CD4-positive, alpha-beta T cell (primary cell): ENCODE data around the gene PLCL2. TPM values are rescaled to one million over a fixed set of nuclear protein-coding genes. Genes with fewer than 3 reads are reported as not detected.

ENCODE experiments used
- ATAC-seq: fragments of 200-7000 bp; cut with Tn5 transposase; one replicate; pipeline ENCODE4 v1.10.0; 2022; ENCODE audit warnings: mild to moderate bottlenecking; ENCODE audit not compliant: poor library complexity
- CTCF ChIA-PET: fragments of 350-600 bp; sonication (Branson Sonifier 250); formaldehyde crosslinking; loops from one replicate; lab custom pipeline; 2021; ENCODE audit warnings: antibody characterized with exemption, inconsistent platforms; lab: Charles Lee
- POLR2A ChIA-PET: fragments of 350-600 bp; sonication (Branson Sonifier 250); formaldehyde crosslinking; loops from one replicate; lab custom pipeline; 2021; ENCODE audit warnings: antibody characterized with exemption, inconsistent platforms; lab: Charles Lee
- DNase-seq, 14 experiments: peaks; one replicate each; pipeline ENCODE4 v3.0.0-alpha.2; 2013 to 2020; ENCODE audit warnings: mixed read lengths in 2 of 14
- H3K27ac ChIP-seq, 2 donors: one replicate each; pipeline versions ENCODE4 v1.5.1 to v1.7.0; 2013; ENCODE audit warnings: low read length in 2 of 2, low read depth in 1 of 2, mild to moderate bottlenecking in 1 of 2
- H3K27me3 ChIP-seq, 2 experiments: 1 replicate in 1 of 2; 2 replicates in 1 of 2; pipeline versions ENCODE4 v1.6.1 to v1.7.0; 2013; ENCODE audit warnings: low read length in 2 of 2, control low read depth in 1 of 2, mild to moderate bottlenecking in 1 of 2, moderate library complexity in 1 of 2; ENCODE audit not compliant: insufficient read depth in 2 of 2, control insufficient read depth in 1 of 2
- H3K36me3 ChIP-seq: one replicate; pipeline ENCODE4 v1.6.1; 2013; ENCODE audit warnings: low read length, control low read depth; ENCODE audit not compliant: insufficient read depth
- H3K4me1 ChIP-seq: one replicate; pipeline ENCODE4 v1.6.1; 2013; ENCODE audit warnings: low read length, control low read depth; ENCODE audit not compliant: insufficient read depth
- H3K4me3 ChIP-seq: one replicate; pipeline ENCODE4 v1.5.1; 2013; ENCODE audit warnings: mild to moderate bottlenecking, low read length, moderate library complexity
- H3K9me3 ChIP-seq, 2 experiments: 1 replicate in 1 of 2; 2 replicates in 1 of 2; pipeline versions ENCODE4 v1.6.1 to v1.7.0; 2013; ENCODE audit warnings: low read length in 2 of 2, mild to moderate bottlenecking in 2 of 2, control low read depth in 1 of 2, moderate library complexity in 1 of 2; ENCODE audit not compliant: control insufficient read depth in 1 of 2, insufficient read depth in 1 of 2
- H3K27ac Mint-ChIP-seq: one replicate; pipeline ENCODE4 v1.8.0; 2020; ENCODE audit warnings: mixed read lengths
- H3K27me3 Mint-ChIP-seq: one replicate; pipeline ENCODE4 v1.8.0; 2021; ENCODE audit warnings: mixed read lengths
- H3K36me3 Mint-ChIP-seq: one replicate; pipeline ENCODE4 v1.8.0; 2021; ENCODE audit warnings: low read depth, mixed read lengths
- H3K4me1 Mint-ChIP-seq: one replicate; pipeline ENCODE4 v1.8.0; 2021; ENCODE audit warnings: low read depth, mixed read lengths
- H3K4me3 Mint-ChIP-seq: one replicate; pipeline ENCODE4 v1.8.0; 2020; ENCODE audit warnings: mild to moderate bottlenecking, mixed read lengths
- H3K9me3 Mint-ChIP-seq: one replicate; pipeline ENCODE4 v1.8.0; 2020; ENCODE audit warnings: mixed read lengths
- intact Hi-C, 2 experiments: fragments of 100-400 bp; cut with DNase I in 1 of 2; cut with micrococcal nuclease in 1 of 2; formaldehyde crosslinking; loops; one replicate each; pipeline versions ENCODE4 v1.15.1 to v1.9.0; 2023 to 2025; cut with DNase I, micrococcal nuclease
- total RNA-seq, 174 experiments: library from RNA in 2 of 174; stranded (reverse) in 2 of 174; gene quantifications; one replicate each; pipeline ENCODE4 v1.2.3 and lab custom pipeline; 2021 to 2026
- TF ChIP-seq, protein P1 (sequence below): fragments of 200-600 bp; IDR thresholded peaks from one replicate; pipeline ENCODE4 v1.8.0; 2022; ENCODE audit warnings: antibody characterized with exemption, mild to moderate bottlenecking

The PLCL2 gene
- total RNA-seq, 2 experiments from 2014 or later = 35.1 to 36.3 TPM

DNA sequence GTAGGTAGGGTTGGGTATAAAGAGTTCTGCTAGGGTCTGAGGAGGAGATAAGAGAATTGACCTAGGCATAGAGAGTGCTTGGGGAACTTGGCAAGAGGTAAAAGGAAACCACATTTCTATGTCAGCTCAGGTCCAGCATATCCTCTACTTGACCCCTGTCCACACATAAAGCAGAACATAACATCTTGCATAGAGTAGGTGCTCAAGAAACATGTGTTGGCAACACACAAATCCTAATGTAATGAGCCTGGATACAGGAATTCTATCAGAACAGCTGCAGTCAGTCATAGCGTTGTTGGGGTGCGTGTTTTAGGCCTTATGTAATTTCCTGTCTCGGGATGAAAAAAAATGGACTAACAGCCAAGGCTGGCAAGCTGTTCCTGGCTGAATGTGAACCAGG lies 35.0 kb upstream of the PLCL2 start:
- Histone ChIP-seq H3K4me1 (peaks cover 47% of the 10 kb centered on the region), H3K9me3 (no peaks in the 10 kb centered on the region), H3K4me3 (peak overlapping the region; percentile 36), H3K27me3 (no peaks in the 10 kb centered on the region), H3K27ac (peak overlapping the region in 1 of 2 donors; percentile 35), H3K36me3 (no peaks in the 10 kb centered on the region)
- Mint-ChIP-seq H3K9me3 (no peaks in the 10 kb centered on the region), H3K27ac (peak overlapping the region; percentile 67), H3K36me3 (no peaks in the 10 kb centered on the region), H3K4me3 (peak overlapping the region; percentile 78), H3K4me1 (peaks cover 46% of the 10 kb centered on the region), H3K27me3 (no peaks in the 10 kb centered on the region)
- no peak for DNase-seq
- peak; percentile 33 for ATAC-seq
- TF ChIP-seq, protein P1, sequence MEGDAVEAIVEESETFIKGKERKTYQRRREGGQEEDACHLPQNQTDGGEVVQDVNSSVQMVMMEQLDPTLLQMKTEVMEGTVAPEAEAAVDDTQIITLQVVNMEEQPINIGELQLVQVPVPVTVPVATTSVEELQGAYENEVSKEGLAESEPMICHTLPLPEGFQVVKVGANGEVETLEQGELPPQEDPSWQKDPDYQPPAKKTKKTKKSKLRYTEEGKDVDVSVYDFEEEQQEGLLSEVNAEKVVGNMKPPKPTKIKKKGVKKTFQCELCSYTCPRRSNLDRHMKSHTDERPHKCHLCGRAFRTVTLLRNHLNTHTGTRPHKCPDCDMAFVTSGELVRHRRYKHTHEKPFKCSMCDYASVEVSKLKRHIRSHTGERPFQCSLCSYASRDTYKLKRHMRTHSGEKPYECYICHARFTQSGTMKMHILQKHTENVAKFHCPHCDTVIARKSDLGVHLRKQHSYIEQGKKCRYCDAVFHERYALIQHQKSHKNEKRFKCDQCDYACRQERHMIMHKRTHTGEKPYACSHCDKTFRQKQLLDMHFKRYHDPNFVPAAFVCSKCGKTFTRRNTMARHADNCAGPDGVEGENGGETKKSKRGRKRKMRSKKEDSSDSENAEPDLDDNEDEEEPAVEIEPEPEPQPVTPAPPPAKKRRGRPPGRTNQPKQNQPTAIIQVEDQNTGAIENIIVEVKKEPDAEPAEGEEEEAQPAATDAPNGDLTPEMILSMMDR = no peak
- ChIA-PET POLR2A (interaction anchor here (0.6 to 2.9 kb wide), 4 partner anchors 11 to 302 kb away, joined by 3 to 17 read pairs (median 3); partner anchors contain the start of gene PLCL2), CTCF (interaction anchor here (1.0 to 1.3 kb wide), 2 partner anchors 9 to 21 kb away, joined by 3 read pairs; no protein-coding TSS in a partner anchor)
- intact Hi-C loops = loop anchor here (2.0 to 10.0 kb wide), 2 partner anchors 35 to 585 kb away; partner anchors contain the start of genes DPH3 (in 1 of the 2), OXNAD1 (in 1 of the 2) and PLCL2 (in 1 of the 2)

DNA sequence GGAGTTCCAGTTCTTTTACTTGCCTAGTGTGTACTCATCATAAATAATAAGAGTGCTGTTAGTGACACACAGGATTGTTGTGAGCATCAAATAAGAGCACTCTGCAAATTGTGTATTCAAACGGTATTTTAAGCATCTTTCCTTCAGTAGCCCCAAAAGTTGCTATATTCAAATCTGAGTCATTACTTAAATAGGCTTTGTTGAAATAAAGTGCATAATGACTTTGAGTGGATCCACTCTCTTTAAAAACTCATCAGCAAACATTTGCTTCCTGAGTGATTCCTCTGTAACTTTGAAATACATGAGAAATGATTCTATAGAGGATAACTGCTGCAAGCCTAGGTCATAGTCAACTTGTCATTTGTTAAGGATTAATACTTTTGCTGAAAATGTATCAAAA lies 29.3 kb upstream of the PLCL2 start:
- Mint-ChIP-seq H3K4me3 (no peak overlapping the region), H3K36me3 (no peaks in the 10 kb centered on the region), H3K9me3 (no peaks in the 10 kb centered on the region), H3K4me1 (peaks cover 1% of the 10 kb centered on the region), H3K27me3 (no peaks in the 10 kb centered on the region), H3K27ac (no peak overlapping the region)
- ATAC-seq = no peak
- Histone ChIP-seq H3K27ac (no peak overlapping the region), H3K9me3 (no peaks in the 10 kb centered on the region), H3K27me3 (no peaks in the 10 kb centered on the region), H3K4me1 (peaks cover under 1% of the 10 kb centered on the region), H3K36me3 (no peaks in the 10 kb centered on the region), H3K4me3 (no peak overlapping the region)
- CTCF ChIA-PET = no interaction called here
- no peak for DNase-seq
- TF ChIP-seq, protein P1 = no peak
- intact Hi-C loops = no loop called here
- POLR2A ChIA-PET = no interaction called here

DNA sequence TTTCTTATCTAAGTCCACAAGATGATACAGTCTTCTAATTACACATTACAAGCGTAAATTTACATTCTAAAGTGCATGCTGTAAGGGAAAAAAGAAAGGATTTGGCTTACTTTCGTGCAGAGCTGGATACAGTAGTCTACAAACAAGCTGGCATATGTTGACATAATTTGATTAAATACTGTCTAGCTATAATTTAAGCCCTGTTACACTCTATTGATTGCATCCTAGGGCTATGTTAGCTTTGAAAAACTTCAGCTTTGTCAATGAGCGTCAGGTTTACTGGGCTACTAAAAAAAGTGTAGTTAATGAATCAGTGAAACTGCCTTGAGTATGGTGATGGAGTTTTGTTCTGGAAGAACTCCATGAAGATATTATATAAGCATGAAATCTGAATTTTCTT lies 24.5 kb upstream of the PLCL2 start:
- Histone ChIP-seq H3K9me3 (no peaks in the 10 kb centered on the region), H3K36me3 (no peaks in the 10 kb centered on the region), H3K27me3 (no peaks in the 10 kb centered on the region), H3K4me3 (no peak overlapping the region), H3K27ac (no peak overlapping the region), H3K4me1 (no peaks in the 10 kb centered on the region)
- DNase-seq (no peak), ATAC-seq (no peak)
- POLR2A ChIA-PET = interaction anchor here (0.6 to 1.0 kb wide), 2 partner anchors 8 to 11 kb away, joined by 3 read pairs; no protein-coding TSS in a partner anchor
- no peak overlapping the region for H3K27ac Mint-ChIP-seq
- intact Hi-C loops = loop anchor here in 1 of 2 experiments (2.0 kb wide), 1 partner anchor 17 kb away; no protein-coding TSS in a partner anchor
- CTCF ChIA-PET = no interaction called here
- H3K4me1 Mint-ChIP-seq = no peaks in the 10 kb centered on the region
- no peaks in the 10 kb centered on the region for H3K9me3 Mint-ChIP-seq
- TF ChIP-seq, protein P1 = no peak
- no peaks in the 10 kb centered on the region for H3K36me3 Mint-ChIP-seq
- no peaks in the 10 kb centered on the region for H3K27me3 Mint-ChIP-seq
- H3K4me3 Mint-ChIP-seq = no peak overlapping the region
